ENCODE measurements around the gene ROR2.

DNA sequence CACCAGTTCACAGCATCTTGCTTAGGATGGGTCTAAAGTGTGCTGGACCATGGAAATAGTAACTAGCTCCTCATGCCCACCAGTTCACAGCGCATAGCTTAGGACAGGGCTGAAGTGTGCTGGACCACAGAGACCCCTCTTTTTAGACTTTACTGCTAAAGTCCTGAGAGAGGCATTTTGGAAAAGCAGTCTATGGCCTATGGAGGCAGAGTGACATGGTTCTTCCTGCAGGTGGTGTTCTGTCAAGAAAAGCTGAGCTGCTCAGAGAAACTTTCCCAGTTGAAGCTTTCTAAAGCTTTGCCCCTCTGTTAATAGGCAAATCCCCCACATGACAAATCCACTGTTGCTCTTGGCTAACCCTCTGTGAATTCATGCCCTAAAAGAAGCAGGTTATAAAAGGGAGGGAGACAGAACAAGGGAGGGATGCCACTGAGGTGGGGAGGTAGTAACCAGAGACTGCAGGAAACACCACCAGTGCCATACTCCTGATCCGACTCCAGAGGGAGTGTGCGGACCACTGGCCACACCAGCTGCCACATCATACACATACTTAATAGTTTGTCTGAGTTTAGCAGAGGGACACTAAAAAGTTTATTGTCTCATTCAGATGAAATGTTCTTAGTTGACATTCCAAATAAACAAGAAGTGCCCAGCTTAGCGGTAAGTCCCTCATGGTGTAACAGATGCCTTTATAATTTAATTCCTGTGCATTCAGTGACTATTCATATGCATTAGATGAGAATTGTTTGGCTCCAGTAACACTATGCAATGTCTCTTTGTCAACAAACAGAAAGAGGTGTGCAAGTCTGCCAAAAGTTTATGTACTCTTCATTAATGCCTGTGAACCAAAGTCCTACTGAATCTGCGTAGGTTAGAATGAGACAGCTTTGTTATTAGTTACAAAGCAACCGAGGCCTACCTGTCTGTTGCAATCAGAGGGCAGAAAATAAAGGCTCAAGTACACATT lies 290.2 kb downstream of the ROR2 start:
- TF ChIP-seq, protein P1, sequence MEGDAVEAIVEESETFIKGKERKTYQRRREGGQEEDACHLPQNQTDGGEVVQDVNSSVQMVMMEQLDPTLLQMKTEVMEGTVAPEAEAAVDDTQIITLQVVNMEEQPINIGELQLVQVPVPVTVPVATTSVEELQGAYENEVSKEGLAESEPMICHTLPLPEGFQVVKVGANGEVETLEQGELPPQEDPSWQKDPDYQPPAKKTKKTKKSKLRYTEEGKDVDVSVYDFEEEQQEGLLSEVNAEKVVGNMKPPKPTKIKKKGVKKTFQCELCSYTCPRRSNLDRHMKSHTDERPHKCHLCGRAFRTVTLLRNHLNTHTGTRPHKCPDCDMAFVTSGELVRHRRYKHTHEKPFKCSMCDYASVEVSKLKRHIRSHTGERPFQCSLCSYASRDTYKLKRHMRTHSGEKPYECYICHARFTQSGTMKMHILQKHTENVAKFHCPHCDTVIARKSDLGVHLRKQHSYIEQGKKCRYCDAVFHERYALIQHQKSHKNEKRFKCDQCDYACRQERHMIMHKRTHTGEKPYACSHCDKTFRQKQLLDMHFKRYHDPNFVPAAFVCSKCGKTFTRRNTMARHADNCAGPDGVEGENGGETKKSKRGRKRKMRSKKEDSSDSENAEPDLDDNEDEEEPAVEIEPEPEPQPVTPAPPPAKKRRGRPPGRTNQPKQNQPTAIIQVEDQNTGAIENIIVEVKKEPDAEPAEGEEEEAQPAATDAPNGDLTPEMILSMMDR (IDR thresholded peaks at IDR 0.05; ENCODE audit: borderline replicate concordance, extremely low read depth, low read length, poor library complexity, severe bottlenecking): peak; percentile 42
- no peak for TF ChIP-seq EZH2 (IDR thresholded peaks at IDR 0.05; ENCODE audit: borderline replicate concordance, low read depth, low read length, severe bottlenecking)
